GM19043 (cell line): ENCODE results near the gene CTNND2.

Experiments
- ATAC-seq: cut with Tn5 transposase; IDR thresholded peaks from one replicate; pipeline ENCODE4 v1.9.1; 2021; ENCODE audit warnings: low read depth; ENCODE audit not compliant: unreplicated experiment

The CTNND2 gene

DNA sequence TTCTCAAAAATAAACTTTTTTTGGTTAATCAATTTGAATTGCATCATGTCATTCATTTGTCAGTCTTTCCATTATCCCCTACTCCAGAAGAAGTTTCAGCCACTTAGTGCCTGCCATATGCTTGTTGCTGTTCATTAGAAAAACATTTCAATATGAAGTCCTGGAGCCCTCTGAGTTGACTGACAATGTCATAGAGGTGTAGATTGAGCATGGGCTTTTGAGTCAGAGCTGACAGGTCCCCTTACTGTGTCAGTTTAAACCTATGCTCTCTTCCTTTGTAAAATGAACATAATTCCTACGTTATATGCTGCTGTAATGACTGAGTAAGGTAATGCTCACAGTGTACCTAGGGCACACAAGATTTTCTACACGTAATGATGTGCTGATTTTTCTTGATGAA lies 114.0 kb downstream of the CTNND2 start:
- no peak for ATAC-seq

DNA sequence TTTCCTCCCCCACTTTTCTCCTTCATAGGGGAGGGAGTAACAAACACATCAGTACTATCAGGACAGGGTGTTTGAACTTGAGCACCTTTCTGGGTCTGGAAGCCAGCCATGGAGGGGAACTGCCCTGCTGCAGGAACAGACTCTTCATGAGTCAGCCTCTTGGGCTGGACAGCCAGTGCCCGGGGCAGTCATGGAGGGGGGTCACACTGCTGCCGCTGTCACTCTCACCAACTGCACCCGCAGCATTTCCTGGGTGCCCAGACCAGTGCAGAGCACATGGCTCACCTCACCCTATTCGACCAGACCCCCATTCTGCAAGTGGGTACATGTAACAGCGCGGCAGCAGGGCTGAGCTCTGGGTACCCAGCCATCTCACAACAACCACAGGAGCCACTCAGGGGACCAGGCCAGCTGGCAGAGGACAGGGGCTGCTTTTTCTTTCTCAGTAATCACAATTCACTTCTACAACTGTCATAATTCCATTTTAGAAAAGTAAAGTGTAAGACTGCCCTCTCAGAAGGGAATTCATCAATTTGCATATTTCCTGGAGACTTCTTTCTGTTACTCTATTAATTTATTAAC lies 118.4 kb downstream of the CTNND2 start:
- no peak for ATAC-seq

GRCh38 chr5:11780641-11781345 lies 123.5 kb downstream of the CTNND2 start:
- no peak for ATAC-seq

GRCh38 chr5:11777096-11777495 lies 127.2 kb downstream of the CTNND2 start:
- ATAC-seq = no peak

GRCh38 chr5:11770310-11770709 lies 133.9 kb downstream of the CTNND2 start:
- no peak for ATAC-seq

GRCh38 chr5:11760934-11761603 lies 143.2 kb downstream of the CTNND2 start:
- ATAC-seq = no peak

DNA sequence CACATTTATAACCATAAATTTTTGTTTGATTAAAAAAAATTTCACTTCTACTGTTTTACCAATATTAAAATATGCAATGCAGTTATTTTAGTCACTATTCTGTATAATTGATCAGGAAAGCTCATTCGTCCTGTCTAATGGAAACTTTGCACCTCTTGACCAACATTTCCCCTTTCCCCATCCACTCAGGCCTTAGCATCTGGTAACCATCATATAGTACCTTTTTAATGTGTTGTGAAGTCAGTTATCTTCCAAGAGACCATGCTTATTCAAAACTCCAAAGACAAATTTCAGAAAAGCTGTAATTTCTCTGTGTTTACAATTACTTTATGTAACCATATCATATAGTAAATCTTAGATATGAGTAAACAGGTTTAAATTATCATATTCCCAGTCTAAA lies 145.9 kb downstream of the CTNND2 start:
- no peak for ATAC-seq

- no peak for ATAC-seq
These were observed 146.6 kb downstream of the CTNND2 start for GRCh38 chr5:11757661-11758060.

- ATAC-seq = no peak
These were observed 167.2 kb downstream of the CTNND2 start for GRCh38 chr5:11737010-11737409.

DNA sequence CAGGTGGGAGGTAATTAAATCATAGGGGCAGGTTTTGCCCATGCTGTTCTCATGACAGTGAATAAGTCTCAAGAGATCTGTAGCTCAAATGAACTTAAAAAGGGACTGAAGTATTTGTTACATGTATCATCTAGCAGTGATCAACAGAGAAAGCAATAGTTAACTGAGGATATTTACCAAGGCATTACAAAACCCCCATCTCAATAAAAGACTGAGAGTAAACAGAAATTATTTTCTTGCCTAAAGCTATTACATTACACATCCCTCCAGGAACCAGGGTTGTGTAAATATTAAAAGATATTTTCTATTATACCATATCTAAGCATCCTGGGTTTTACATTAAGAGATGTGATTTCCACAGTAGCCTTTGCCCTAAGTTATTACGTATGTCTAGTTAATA lies 169.9 kb downstream of the CTNND2 start:
- no peak for ATAC-seq

- no peak for ATAC-seq
These were observed 170.4 kb downstream of the CTNND2 start for GRCh38 chr5:11733840-11734192.

GRCh38 chr5:11733185-11733839 lies 170.9 kb downstream of the CTNND2 start:
- ATAC-seq = no peak

- no peak for ATAC-seq
These were observed 179.3 kb downstream of the CTNND2 start for GRCh38 chr5:11724940-11725339.

DNA sequence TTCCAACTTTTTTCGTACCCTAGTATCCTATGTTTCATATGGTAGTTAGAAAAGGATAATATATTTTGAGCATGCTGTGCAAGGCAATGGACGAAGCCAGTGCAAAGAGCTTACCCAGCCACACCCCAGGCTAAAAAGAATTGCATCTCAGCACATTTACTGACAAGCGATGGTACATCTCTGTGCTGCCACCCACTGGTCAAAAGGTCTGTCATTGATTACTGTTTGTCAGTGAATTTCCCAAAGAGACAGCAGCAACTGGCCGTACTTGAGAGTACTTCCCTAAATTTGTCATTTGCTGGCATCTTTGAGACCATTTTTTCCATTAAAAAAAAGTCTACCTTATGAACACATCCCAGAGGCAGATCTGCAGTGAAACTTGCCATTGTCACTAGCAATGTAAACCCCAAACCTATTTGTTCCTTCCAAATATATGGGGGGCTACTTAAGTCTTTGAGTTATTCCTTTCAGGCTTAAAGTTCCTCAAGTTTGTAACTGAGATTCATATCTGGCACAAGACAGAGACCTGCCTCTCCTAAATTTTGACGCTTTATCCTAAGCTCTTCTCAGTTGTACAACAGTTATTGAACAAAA lies 184.3 kb downstream of the CTNND2 start:
- ATAC-seq = no peak

- ATAC-seq = no peak
These were observed 188.6 kb downstream of the CTNND2 start for GRCh38 chr5:11715461-11716196.

DNA sequence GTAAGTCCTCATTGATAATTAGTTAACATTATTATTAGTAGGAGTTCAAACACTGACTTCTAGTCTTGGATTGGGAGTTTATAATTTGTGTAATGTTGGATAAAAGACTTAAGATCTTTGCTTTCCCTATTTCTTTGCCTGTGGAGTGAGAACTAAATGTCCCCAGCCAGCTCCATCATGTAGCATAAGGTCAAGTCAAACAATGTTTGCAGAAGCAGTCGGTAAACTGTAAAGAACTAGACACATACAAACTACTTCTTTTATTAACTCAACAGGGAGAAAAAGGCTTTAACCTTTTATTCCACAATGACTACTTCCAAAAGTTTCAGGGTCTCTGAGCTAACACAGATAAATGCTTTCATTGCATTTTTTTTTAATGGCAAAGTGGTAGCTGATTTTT lies 192.3 kb downstream of the CTNND2 start:
- no peak for ATAC-seq

GRCh38 chr5:11709021-11709420 lies 195.2 kb downstream of the CTNND2 start:
- no peak for ATAC-seq

GRCh38 chr5:11704916-11705315 lies 199.3 kb downstream of the CTNND2 start:
- no peak for ATAC-seq

GRCh38 chr5:11700391-11700790 lies 203.9 kb downstream of the CTNND2 start:
- no peak for ATAC-seq

DNA sequence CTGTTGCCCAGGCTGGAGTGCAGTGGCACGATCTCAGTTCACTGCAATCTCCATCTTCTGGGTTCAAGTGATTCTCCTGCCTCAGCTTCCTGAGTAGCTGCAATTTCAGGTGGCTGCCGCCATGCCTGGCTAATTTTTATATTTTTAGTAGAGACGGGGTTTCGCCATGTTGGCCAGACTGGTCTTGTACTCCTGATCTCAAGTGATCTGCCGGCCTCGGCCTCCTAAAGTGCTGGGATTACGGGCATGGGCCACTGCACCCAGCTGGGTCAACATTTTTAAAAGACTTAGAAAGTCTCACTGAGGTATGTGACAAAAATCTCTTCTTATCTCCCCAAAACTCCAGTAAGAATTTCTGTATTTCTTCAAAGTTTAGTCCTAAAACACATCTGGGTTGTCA lies 211.6 kb downstream of the CTNND2 start:
- no peak for ATAC-seq

DNA sequence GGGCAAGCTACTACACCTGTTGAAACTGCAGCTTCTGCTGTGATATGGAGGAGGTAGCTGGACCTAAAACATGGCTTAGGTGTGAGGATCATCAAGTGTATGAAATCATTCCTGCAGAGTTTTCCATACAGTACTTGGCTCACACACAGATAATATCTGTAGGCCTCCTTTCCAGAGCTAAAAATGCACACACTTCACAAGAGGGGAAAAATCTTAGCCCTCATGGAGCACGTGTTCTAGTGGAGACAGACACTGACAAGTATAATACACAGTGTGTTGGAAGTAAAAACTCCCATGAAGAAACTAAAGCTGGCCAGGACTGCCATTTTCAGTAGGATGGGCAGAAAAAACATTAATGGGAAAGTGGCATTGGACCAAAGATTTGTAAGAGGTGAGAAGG lies 216.7 kb downstream of the CTNND2 start:
- ATAC-seq = no peak
